CD4-positive, alpha-beta memory T cell (primary cell): ENCODE results near the gene NPEPL1. TPM values are rescaled to one million over a fixed set of nuclear protein-coding genes. Genes with fewer than 3 reads are reported as not detected.
"Not testable (repeated sequence)": the region's sequence is repeated elsewhere in the genome, so short reads cannot be mapped to it uniquely, and the experiment has no call there.

ENCODE experiments used
- CTCF ChIA-PET: fragments of 350-600 bp; sonication (Branson Sonifier 250); formaldehyde crosslinking; loops from one replicate; lab custom pipeline; 2021; ENCODE audit warnings: inconsistent platforms; ENCODE audit not compliant: partially characterized antibody; lab: Charles Lee
- POLR2A ChIA-PET: fragments of 350-600 bp; sonication (Branson Sonifier 250); formaldehyde crosslinking; loops from one replicate; lab custom pipeline; 2021; ENCODE audit not compliant: partially characterized antibody; lab: Charles Lee
- DNase-seq, 5 donors: peaks; one replicate each; pipeline versions ENCODE4 v3.0.0 to v3.0.0-alpha.2; 2020 to 2022; ENCODE audit warnings: mixed read lengths in 1 of 5
- H3K27ac ChIP-seq: one replicate; pipeline ENCODE4 v1.7.0; 2013; ENCODE audit warnings: low read depth, low read length
- H3K27me3 ChIP-seq: 2 replicates; pipeline ENCODE4 v1.7.0; 2013; ENCODE audit warnings: mild to moderate bottlenecking, low read length, moderate library complexity; ENCODE audit not compliant: insufficient read depth
- H3K36me3 ChIP-seq: 2 replicates; pipeline ENCODE4 v1.7.0; 2013; ENCODE audit warnings: mild to moderate bottlenecking, low read length, moderate library complexity; ENCODE audit not compliant: insufficient read depth
- H3K4me1 ChIP-seq: 2 replicates; pipeline ENCODE4 v1.7.0; 2013; ENCODE audit warnings: mild to moderate bottlenecking, low read length, moderate library complexity; ENCODE audit not compliant: insufficient read depth
- H3K4me3 ChIP-seq, 2 donors: one replicate each; pipeline ENCODE4 v1.7.0; 2013; ENCODE audit warnings: low read length in 2 of 2, mild to moderate bottlenecking in 1 of 2
- H3K9me3 ChIP-seq, 2 donors: one replicate each; pipeline ENCODE4 v1.7.0; 2013; ENCODE audit warnings: low read length in 2 of 2, control low read depth in 1 of 2; ENCODE audit not compliant: control insufficient read depth in 1 of 2
- H3K27ac Mint-ChIP-seq, 7 donors: one replicate each; pipeline ENCODE4 v1.8.0; 2020 to 2021; ENCODE audit warnings: mixed read lengths in 7 of 7, mild to moderate bottlenecking in 6 of 7, inconsistent platforms in 3 of 7, moderate library complexity in 3 of 7
- H3K27me3 Mint-ChIP-seq, 2 donors: one replicate each; pipeline ENCODE4 v1.8.0; 2020 to 2021; ENCODE audit warnings: mixed read lengths in 2 of 2
- H3K36me3 Mint-ChIP-seq, 2 donors: one replicate each; pipeline ENCODE4 v1.8.0; 2020 to 2021; ENCODE audit warnings: mixed read lengths in 2 of 2, inconsistent platforms in 1 of 2, mild to moderate bottlenecking in 1 of 2
- H3K4me1 Mint-ChIP-seq, 4 donors: one replicate each; pipeline ENCODE4 v1.8.0; 2020 to 2021; ENCODE audit warnings: mixed read lengths in 4 of 4, mild to moderate bottlenecking in 1 of 4
- H3K4me3 Mint-ChIP-seq, 8 donors: one replicate each; pipeline ENCODE4 v1.8.0; 2020 to 2021; ENCODE audit warnings: mixed read lengths in 8 of 8, mild to moderate bottlenecking in 7 of 8, moderate library complexity in 6 of 8, inconsistent platforms in 3 of 8
- H3K9me3 Mint-ChIP-seq, 8 donors: one replicate each; pipeline ENCODE4 v1.8.0; 2020 to 2021; ENCODE audit warnings: mixed read lengths in 8 of 8, mild to moderate bottlenecking in 5 of 8, inconsistent platforms in 3 of 8, moderate library complexity in 1 of 8
- intact Hi-C: fragments of 100-400 bp; cut with micrococcal nuclease; formaldehyde crosslinking; loops from one replicate; pipeline ENCODE4 v1.15.1; 2023
- polyA plus RNA-seq, 2 donors: library from polyadenylated mRNA; unstranded; fragments of 300-500 nt; fragmentation: Illumina TruSeq; gene quantifications; one replicate each; pipeline ENCODE4 v1.2.3, GENCODE V29; 2021
- total RNA-seq, 2 experiments: library from RNA; stranded (reverse); gene quantifications; one replicate each; pipeline ENCODE4 v1.2.3, GENCODE V29; 2021

NPEPL1 gene
- total and polyA plus RNA-seq, 4 experiments from 2014 or later: 8.9 to 44.8 (median 28.1) TPM

DNA sequence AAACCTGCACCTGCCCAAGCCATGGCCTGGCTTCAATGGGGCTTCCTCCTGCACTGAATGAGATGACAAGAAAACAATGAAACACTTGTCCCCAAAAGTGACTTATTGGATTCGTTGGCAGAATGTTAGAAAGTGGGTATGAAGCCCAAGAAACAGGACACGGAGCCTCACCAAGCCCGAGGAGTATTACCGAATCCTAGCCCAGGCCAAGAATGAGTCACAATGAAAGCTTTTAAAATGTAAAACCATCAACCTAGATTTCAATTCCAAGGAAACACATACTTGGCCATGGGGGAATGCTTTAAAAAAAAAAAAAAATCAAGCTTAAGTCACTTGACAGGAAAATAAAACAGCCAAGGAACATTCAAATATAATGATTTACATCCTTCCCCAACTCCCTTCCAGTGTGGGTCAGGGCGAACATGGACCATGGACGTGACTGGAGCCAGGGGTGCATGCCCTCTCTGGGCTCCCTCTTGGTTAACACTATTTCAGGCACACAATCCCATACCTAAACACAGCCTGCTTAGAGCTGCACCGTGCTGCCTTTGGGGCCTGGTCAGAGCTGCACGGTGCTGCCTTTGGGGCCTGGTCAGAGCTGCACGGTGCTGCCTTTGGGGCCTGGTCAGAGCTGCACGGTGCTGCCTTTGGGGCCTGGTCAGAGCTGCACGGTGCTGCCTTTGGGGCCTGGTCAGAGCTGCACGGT lies 44.7 kb upstream of the NPEPL1 start:
- intact Hi-C loops: no loop called here
- Mint-ChIP-seq H3K4me1 (peaks cover 1 to 30% (median 7%) of the 10 kb centered on the region in 4 donors), H3K4me3 (peak overlapping the region in 2 of 8 donors; percentile 21 to 43), H3K9me3 (no peaks in the 10 kb centered on the region), H3K27me3 (peaks cover 0 to 1% of the 10 kb centered on the region in 2 donors), H3K27ac (peak overlapping the region in 1 of 7 donors; percentile 57), H3K36me3 (peaks cover 0 to 24% of the 10 kb centered on the region in 2 donors)
- no peaks in the 10 kb centered on the region for H3K36me3 ChIP-seq
- ChIA-PET POLR2A (no interaction called here), CTCF (interaction anchor here (0.7 to 2.4 kb wide), 9 partner anchors 11 to 259 kb away, joined by 3 to 10 read pairs (median 3); partner anchors contain the start of gene VAPB)
- H3K27ac ChIP-seq: no peak overlapping the region
- H3K27me3 ChIP-seq: no peaks in the 10 kb centered on the region
- no peaks in the 10 kb centered on the region for H3K9me3 ChIP-seq
- no peak overlapping the region for H3K4me3 ChIP-seq
- peaks cover 8% of the 10 kb centered on the region for H3K4me1 ChIP-seq
- no peak for DNase-seq

DNA sequence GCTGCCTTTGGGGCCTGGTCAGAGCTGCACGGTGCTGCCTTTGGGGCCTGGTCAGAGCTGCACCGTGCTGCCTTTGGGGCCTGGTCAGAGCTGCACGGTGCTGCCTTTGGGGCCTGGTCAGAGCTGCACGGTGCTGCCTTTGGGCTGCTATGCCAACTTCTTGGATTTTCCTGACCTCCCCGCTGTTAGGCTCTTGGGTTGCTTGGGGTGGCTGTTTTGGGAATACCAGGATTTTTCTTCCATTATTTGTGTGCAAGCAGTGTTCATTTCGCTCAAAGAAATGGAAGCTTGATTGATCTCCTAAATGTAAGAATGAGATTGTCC lies 44.1 kb upstream of the NPEPL1 start:
- DNase-seq, H3K27ac ChIP-seq, H3K9me3 Mint-ChIP-seq, intact Hi-C loops, H3K36me3 ChIP-seq, H3K27me3 Mint-ChIP-seq, H3K4me3 ChIP-seq, H3K27me3 ChIP-seq, H3K9me3 ChIP-seq: not testable (repeated sequence)
- Mint-ChIP-seq H3K4me3 (peak overlapping the region in 3 of 8 donors; percentile 53 to 86 (median 82)), H3K4me1 (peaks cover 4 to 35% (median 11%) of the 10 kb centered on the region in 4 donors), H3K36me3 (peaks cover 0 to 26% of the 10 kb centered on the region in 2 donors), H3K27ac (peak overlapping the region in 3 of 7 donors; percentile 83 to 88 (median 84))
- peaks cover 13% of the 10 kb centered on the region for H3K4me1 ChIP-seq
- POLR2A ChIA-PET: interaction anchor here (0.8 to 4.4 kb wide), 3 partner anchors 17 to 339 kb away, joined by 3 to 71 read pairs (median 3); partner anchors contain the start of genes NPEPL1 and RAB22A
- CTCF ChIA-PET: interaction anchor here (1.0 to 2.4 kb wide), 5 partner anchors 11 to 191 kb away, joined by 3 to 10 read pairs (median 5); no protein-coding TSS in a partner anchor

DNA sequence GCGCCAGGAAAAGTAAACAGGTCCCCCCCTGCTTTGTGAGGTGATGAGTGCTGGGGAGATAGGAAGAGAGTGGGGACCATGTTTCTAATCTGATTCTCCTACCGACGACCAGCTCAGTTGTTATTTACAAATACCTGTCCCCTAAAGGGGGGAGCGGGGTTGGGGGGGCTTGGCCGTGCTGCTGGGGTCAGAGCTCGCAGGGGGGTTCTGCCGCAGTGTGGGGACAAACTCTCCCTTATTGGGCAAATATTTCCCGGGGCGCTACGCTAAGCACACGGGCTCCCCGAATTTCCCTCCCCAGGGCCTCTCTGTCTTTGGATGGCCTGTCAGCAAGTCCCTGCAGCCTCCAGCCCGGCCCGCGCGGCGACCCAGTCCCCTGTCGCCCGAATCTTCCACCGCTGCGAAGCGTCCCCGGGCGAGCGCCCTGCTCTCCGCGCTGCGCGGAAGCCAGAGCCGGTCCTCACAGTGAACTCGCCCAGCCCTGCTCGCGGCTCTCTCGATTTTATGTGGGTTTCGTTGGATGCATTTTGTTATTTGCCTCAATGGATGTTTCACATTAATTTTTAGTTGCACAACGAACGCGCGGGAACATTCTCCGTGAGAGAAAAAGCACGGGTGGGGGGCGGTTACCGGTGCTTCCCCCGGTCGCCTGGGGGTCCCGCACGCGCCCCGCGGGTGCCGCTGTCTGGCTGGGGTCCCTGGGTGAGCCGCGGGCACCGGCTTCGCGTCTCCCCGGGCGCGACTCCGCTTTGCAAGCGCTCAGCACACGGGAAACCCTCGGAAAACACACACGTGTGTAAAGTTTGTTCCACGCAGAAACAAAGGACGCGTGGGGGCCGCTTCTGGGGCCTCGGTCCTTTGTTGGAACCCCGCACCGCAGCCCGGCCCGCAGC lies 43.1 kb upstream of the NPEPL1 start:
- peaks cover 0 to 26% of the 10 kb centered on the region in 2 donors for H3K36me3 Mint-ChIP-seq
- H3K27ac ChIP-seq: peak overlapping the region; percentile 94
- H3K4me3 ChIP-seq: peak overlapping the region in 1 of 2 donors; percentile 96
- H3K36me3 ChIP-seq: no peaks in the 10 kb centered on the region
- H3K27me3 ChIP-seq: no peaks in the 10 kb centered on the region
- CTCF ChIA-PET: interaction anchor here (1.5 to 2.4 kb wide), 2 partner anchors 10 to 190 kb away, joined by 5 to 10 read pairs; no protein-coding TSS in a partner anchor
- H3K4me1 Mint-ChIP-seq: peaks cover 4 to 35% (median 12%) of the 10 kb centered on the region in 4 donors
- DNase-seq: peak; percentile 40 to 55 (median 43)
- H3K9me3 ChIP-seq: no peaks in the 10 kb centered on the region
- peak overlapping the region; percentile 72 to 88 (median 84) for H3K27ac Mint-ChIP-seq
- H3K27me3 Mint-ChIP-seq: peaks cover 0 to 1% of the 10 kb centered on the region in 2 donors
- H3K4me1 ChIP-seq: peaks cover 24% of the 10 kb centered on the region
- POLR2A ChIA-PET: interaction anchor here (0.6 to 4.4 kb wide), 9 partner anchors 11 to 1291 kb away, joined by 3 to 112 read pairs (median 9); partner anchors contain the start of genes FAM217B, NPEPL1, PPP1R3D and RAB22A
- no peaks in the 10 kb centered on the region for H3K9me3 Mint-ChIP-seq
- peak overlapping the region; percentile 79 to 87 (median 82) for H3K4me3 Mint-ChIP-seq
- intact Hi-C loops: loop anchor here (1.0 to 10.0 kb wide), 8 partner anchors 188 to 1255 kb away; partner anchors contain the start of genes GNAS, NELFCD, RBM38 and VAPB

DNA sequence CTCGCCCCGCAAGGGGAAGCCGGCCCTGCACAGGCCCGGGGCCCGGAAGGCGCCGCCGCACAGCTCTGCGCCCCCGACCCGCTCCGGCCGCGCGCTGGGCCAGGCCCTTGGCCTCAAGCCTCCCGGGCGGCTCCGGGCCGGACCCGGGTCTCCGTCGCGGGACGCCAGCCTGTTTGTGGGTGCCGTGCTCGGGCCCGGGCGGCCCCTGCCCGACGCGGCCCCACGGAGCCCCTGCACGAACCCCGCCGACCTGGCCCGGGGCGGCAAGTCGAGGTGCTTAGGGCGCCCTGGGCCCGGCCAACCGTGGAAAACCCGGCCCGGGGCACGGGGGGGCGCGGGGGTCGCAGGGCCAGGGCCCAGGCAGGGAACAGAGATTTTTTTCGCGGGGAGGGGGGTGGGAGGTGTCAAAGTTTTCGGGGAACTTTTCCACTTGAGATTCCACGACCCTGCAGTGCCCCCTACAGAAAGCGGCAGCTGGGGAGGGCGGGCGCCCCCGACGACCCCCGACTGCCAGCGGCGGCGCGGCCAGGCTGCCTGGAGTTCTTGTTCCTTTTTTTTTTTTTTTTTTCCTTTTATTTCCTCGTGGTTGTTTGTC lies 42.3 kb upstream of the NPEPL1 start:
- H3K9me3 ChIP-seq: no peaks in the 10 kb centered on the region
- peaks cover 6 to 38% (median 14%) of the 10 kb centered on the region in 4 donors for H3K4me1 Mint-ChIP-seq
- no peaks in the 10 kb centered on the region for H3K27me3 ChIP-seq
- peak overlapping the region; percentile 94 for H3K27ac ChIP-seq
- peak overlapping the region; percentile 33 to 96 for H3K4me3 ChIP-seq
- H3K4me1 ChIP-seq: peaks cover 31% of the 10 kb centered on the region
- peak overlapping the region; percentile 98 to 99 (median 99) for H3K4me3 Mint-ChIP-seq
- peak overlapping the region in 6 of 7 donors; percentile 97 to 100 (median 99) for H3K27ac Mint-ChIP-seq
- CTCF ChIA-PET: interaction anchor here (0.7 to 1.9 kb wide), 9 partner anchors 9 to 1031 kb away, joined by 3 to 12 read pairs (median 5); no protein-coding TSS in a partner anchor
- POLR2A ChIA-PET: interaction anchor here (0.6 to 4.4 kb wide), 33 partner anchors 10 to 1290 kb away, joined by 3 to 112 read pairs (median 5); partner anchors contain the start of genes ATP5F1E, FAM217B, GNAS and GNAS-AS1
- H3K36me3 Mint-ChIP-seq: peaks cover 0 to 26% of the 10 kb centered on the region in 2 donors
- H3K9me3 Mint-ChIP-seq: no peaks in the 10 kb centered on the region
- peak; percentile 32 to 54 (median 41) for DNase-seq
- H3K27me3 Mint-ChIP-seq: peaks cover 0 to 1% of the 10 kb centered on the region in 2 donors
- intact Hi-C loops: loop anchor here (1.0 to 10.0 kb wide), 8 partner anchors 187 to 1255 kb away; partner anchors contain the start of genes GNAS, NELFCD, RBM38 and VAPB
- no peaks in the 10 kb centered on the region for H3K36me3 ChIP-seq

DNA sequence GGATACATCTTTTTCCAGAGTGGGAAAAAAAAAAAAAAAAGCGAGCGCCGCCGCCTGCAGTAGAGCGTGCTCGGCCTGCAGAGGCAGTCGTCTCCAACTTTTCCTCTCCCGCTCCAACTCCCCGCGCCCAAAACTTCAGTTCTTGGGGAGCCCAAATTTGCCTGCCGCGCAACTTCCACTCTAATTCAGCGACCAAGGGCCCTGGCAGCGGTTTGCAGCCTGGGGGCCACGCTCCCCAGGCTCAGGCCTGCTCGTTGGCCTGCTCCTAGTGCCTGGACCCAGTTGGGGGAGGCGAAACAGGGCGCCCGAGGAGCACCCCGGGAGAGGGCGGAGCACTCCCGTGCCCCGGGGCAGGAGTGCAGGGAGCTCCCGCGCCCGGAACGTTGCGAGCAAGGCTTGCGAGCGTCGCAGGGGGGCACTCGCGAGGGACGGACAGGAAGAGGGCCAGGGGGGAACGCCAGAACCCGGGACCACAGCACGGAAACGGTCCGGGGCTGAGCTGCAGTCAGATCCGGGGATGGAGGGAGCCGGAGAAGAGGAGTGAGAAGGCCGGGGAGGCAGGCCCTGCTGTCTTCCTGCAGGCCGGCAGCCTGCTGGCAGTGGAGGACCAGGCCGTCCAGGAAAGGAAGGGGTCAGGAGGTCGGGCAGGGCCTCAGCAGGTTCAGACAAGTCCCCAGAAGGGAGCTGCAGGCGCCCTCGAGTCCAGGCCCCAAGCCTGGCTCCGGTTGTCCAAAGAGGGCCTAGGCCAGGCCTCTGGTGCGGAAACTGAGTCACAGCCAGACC lies 41.6 kb upstream of the NPEPL1 start, which contains the start of gene STX16:
Gene STX16 (plus strand): TSS at position 508 of the 783 bp plus-strand sequence. CDS start 724 bp downstream, outside the sequence.
- Histone ChIP-seq H3K4me3 (peak within 1 kb of the TSS; percentile 94 to 96), H3K27ac (peak within 1 kb of the TSS; percentile 94), H3K9me3 (no peaks in the 10 kb centered on the region), H3K27me3 (no peaks in the 10 kb centered on the region), H3K36me3 (no peaks in the 10 kb centered on the region), H3K4me1 (peaks cover 38% of the 10 kb centered on the region)
- Mint-ChIP-seq H3K36me3 (peaks cover 0 to 29% of the 10 kb centered on the region in 2 donors), H3K4me1 (peaks cover 9 to 45% (median 20%) of the 10 kb centered on the region in 4 donors), H3K27me3 (peaks cover 0 to 1% of the 10 kb centered on the region in 2 donors), H3K27ac (peak within 1 kb of the TSS; percentile 97 to 100 (median 99)), H3K9me3 (no peaks in the 10 kb centered on the region), H3K4me3 (peak within 1 kb of the TSS; percentile 98 to 99 (median 99))
- ChIA-PET POLR2A (interaction anchor here (0.6 to 4.4 kb wide), 39 partner anchors 9 to 1289 kb away, joined by 3 to 112 read pairs (median 5); partner anchors contain the start of genes ATP5F1E, FAM217B, GNAS and GNAS-AS1), CTCF (interaction anchor here (0.7 to 2.5 kb wide), 20 partner anchors 8 to 1032 kb away, joined by 3 to 12 read pairs (median 5); partner anchors contain the start of genes GNAS, NPEPL1 and VAPB)
- intact Hi-C loops: loop anchor here (1.0 to 10.0 kb wide), 8 partner anchors 186 to 1256 kb away; partner anchors contain the start of genes GNAS, NELFCD, RBM38 and VAPB
- DNase-seq: peak; percentile 81 to 87 (median 82)
